HEK293 (cell line): Measurements from ENCODE around the gene DDI1.

Experiments used
- CTCF ChIA-PET: fragments of 350-600 bp; formaldehyde crosslinking; extraction: SDS; loops from one replicate; lab custom pipeline; 2021; ENCODE audit warnings: antibody characterized with exemption; lab: Yijun Ruan, JAX
- POLR2A ChIA-PET: fragments of 300-600 bp; formaldehyde crosslinking; extraction: SDS; loops from one replicate; lab custom pipeline; 2020; ENCODE audit warnings: antibody characterized with exemption, inconsistent platforms; lab: Yijun Ruan, JAX
- H3K27ac ChIP-seq: fragments of 200-500 bp; sonication (Bioruptor generic); 2 replicates; pipeline ENCODE4 v1.5.1; 2014; ENCODE audit warnings: low read depth, low read length, control low read depth, inconsistent platforms; ENCODE audit errors: extremely low read depth
- H3K36me3 ChIP-seq, 2 experiments: fragments of 200-500 bp in 1 of 2; sonication (Bioruptor generic) in 1 of 2; 1 replicate in 1 of 2; 2 replicates in 1 of 2; pipeline ENCODE4 v1.5.1; 2014 to 2017; ENCODE audit warnings: inconsistent platforms in 2 of 2, low read length in 2 of 2; ENCODE audit not compliant: control insufficient read depth in 2 of 2, insufficient read depth in 1 of 2
- H3K4me1 ChIP-seq: fragments of 200-500 bp; sonication (Bioruptor generic); 2 replicates; pipeline ENCODE4 v1.5.1; 2014; ENCODE audit warnings: mild to moderate bottlenecking, low read length, inconsistent platforms; ENCODE audit not compliant: control insufficient read depth, insufficient read depth
- H3K4me3 ChIP-seq: 2 replicates; pipeline ENCODE4 v1.5.1; 2011; ENCODE audit warnings: low read depth, mild to moderate bottlenecking, control low read depth, low read length, moderate library complexity
- H3K9me3 ChIP-seq: fragments of 200-500 bp; sonication (Bioruptor generic); 2 replicates; pipeline ENCODE4 v1.5.1; 2014; ENCODE audit warnings: low read depth, low read length, inconsistent platforms; ENCODE audit not compliant: control insufficient read depth, insufficient read depth
- BCL11A ChIP-seq: fragments of 450-650 bp; formaldehyde crosslinking; IDR thresholded peaks from 2 replicates; pipeline ENCODE4 v1.5.1; 2016; ENCODE audit warnings: low read depth, missing biosample characterization, missing genetic modification characterization
- EGR2 ChIP-seq: fragments of 450-650 bp; formaldehyde crosslinking; IDR thresholded peaks from 2 replicates; pipeline ENCODE4 v1.5.1; 2016; ENCODE audit warnings: low read depth, missing biosample characterization, missing genetic modification characterization
- FEZF1 ChIP-seq: fragments of 450-650 bp; formaldehyde crosslinking; IDR thresholded peaks from 2 replicates; pipeline ENCODE4 v1.5.1; 2016; ENCODE audit warnings: missing biosample characterization, missing genetic modification characterization
- GLIS1 ChIP-seq: fragments of 450-650 bp; formaldehyde crosslinking; IDR thresholded peaks from 2 replicates; pipeline ENCODE4 v1.5.1; 2016; ENCODE audit warnings: missing biosample characterization, missing genetic modification characterization
- GLIS2 ChIP-seq: fragments of 450-650 bp; formaldehyde crosslinking; IDR thresholded peaks from 2 replicates; pipeline ENCODE4 v1.5.1; 2016; ENCODE audit warnings: missing biosample characterization, missing genetic modification characterization
- HOXC10 ChIP-seq: sonication (generic); formaldehyde crosslinking; IDR thresholded peaks from 2 replicates; pipeline ENCODE4 v1.8.1; 2023; ENCODE audit warnings: mild to moderate bottlenecking, missing genetic modification reagents
- HOXD13 ChIP-seq: sonication (generic); formaldehyde crosslinking; IDR thresholded peaks from 2 replicates; pipeline ENCODE4 v1.8.0; 2022; ENCODE audit warnings: missing genetic modification reagents, borderline replicate concordance
- KLF1 ChIP-seq: fragments of 450-650 bp; formaldehyde crosslinking; IDR thresholded peaks from 2 replicates; pipeline ENCODE4 v1.5.1; 2016; ENCODE audit warnings: missing biosample characterization, missing genetic modification characterization
- RBAK ChIP-seq: fragments of 450-650 bp; formaldehyde crosslinking; IDR thresholded peaks from 2 replicates; pipeline ENCODE4 v1.5.1; 2016; ENCODE audit warnings: missing biosample characterization, missing genetic modification characterization
- ZFP69B ChIP-seq: fragments of 450-650 bp; formaldehyde crosslinking; IDR thresholded peaks from 2 replicates; pipeline ENCODE4 v1.5.1; 2016; ENCODE audit warnings: missing biosample characterization, missing genetic modification characterization
- ZNF157 ChIP-seq: fragments of 450-650 bp; formaldehyde crosslinking; IDR thresholded peaks from 2 replicates; pipeline ENCODE4 v1.5.1; 2016; ENCODE audit warnings: missing biosample characterization, missing genetic modification characterization
- ZNF184 ChIP-seq: fragments of 450-650 bp; IDR thresholded peaks from 2 replicates; pipeline ENCODE4 v1.5.1; 2018; ENCODE audit warnings: missing biosample characterization, mild to moderate bottlenecking, missing genetic modification characterization
- ZNF221 ChIP-seq: fragments of 450-650 bp; formaldehyde crosslinking; IDR thresholded peaks from 2 replicates; pipeline ENCODE4 v1.5.1; 2017; ENCODE audit warnings: missing biosample characterization, missing genetic modification characterization, borderline replicate concordance
- ZNF311 ChIP-seq: fragments of 450-650 bp; formaldehyde crosslinking; IDR thresholded peaks from 2 replicates; pipeline ENCODE4 v1.5.1; 2017; ENCODE audit warnings: missing biosample characterization, missing genetic modification characterization, borderline replicate concordance
- ZNF530 ChIP-seq: fragments of 450-650 bp; formaldehyde crosslinking; IDR thresholded peaks from 2 replicates; pipeline ENCODE4 v1.5.1; 2016; ENCODE audit warnings: low read depth, missing biosample characterization, missing genetic modification characterization
- ZNF585B ChIP-seq: fragments of 450-650 bp; formaldehyde crosslinking; IDR thresholded peaks from 2 replicates; pipeline ENCODE4 v1.5.1; 2016; ENCODE audit warnings: missing biosample characterization, missing genetic modification characterization
- ZNF596 ChIP-seq: fragments of 450-650 bp; IDR thresholded peaks from 2 replicates; pipeline ENCODE4 v1.5.0; 2018; ENCODE audit warnings: missing biosample characterization, mild to moderate bottlenecking, missing genetic modification characterization, moderate library complexity
- ZNF621 ChIP-seq: fragments of 450-650 bp; formaldehyde crosslinking; IDR thresholded peaks from 2 replicates; pipeline ENCODE4 v1.5.1; 2017; ENCODE audit warnings: missing biosample characterization, missing genetic modification characterization
- ZNF623 ChIP-seq: fragments of 450-650 bp; formaldehyde crosslinking; IDR thresholded peaks from 2 replicates; pipeline ENCODE4 v1.5.1; 2016; ENCODE audit warnings: missing biosample characterization, missing genetic modification characterization
- ZNF843 ChIP-seq: fragments of 450-650 bp; formaldehyde crosslinking; IDR thresholded peaks from 2 replicates; pipeline ENCODE4 v1.5.1; 2016; ENCODE audit warnings: missing biosample characterization, missing genetic modification characterization
- TF ChIP-seq, protein P1 (sequence below): fragments of 450-650 bp; formaldehyde crosslinking; IDR thresholded peaks from 2 replicates; pipeline ENCODE4 v1.5.0; 2017; ENCODE audit warnings: missing biosample characterization, missing genetic modification characterization, borderline replicate concordance
- TF ChIP-seq, protein P2 (sequence below): fragments of 450-650 bp; formaldehyde crosslinking; IDR thresholded peaks from 2 replicates; pipeline ENCODE4 v1.5.1; 2016; ENCODE audit warnings: missing biosample characterization, missing genetic modification characterization

Gene DDI1

DNA sequence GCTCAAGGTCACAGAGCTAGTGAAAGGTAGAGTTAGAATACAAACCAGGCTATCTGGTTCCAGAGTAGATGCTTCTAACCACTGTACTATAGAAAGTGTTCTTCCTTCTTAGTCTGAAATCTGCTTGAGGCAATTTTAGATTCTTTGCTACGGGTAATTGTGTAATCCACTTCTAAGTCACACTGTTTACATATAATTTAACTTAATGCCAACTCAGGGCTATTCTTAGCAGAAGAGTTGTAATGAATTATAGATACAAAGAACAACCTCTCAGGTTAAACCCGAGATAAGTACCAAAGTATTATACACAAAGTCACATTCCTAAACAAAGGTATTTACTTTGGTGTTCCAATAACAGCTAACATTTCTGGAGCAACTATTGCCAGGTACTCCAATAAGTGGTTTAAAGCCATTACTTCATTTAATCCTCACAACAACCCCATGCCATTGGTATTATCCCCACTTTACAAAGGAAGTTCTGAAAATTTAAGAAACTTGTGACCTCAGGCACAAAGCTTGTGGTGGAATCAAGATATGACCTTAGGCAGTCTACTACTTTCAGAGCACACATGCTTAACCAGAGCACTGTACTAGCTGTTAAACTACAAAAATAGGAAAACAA, 31.1 kb upstream of the DDI1 start:
- no peaks in the 10 kb centered on the region for H3K4me1 ChIP-seq
- H3K4me3 ChIP-seq: no peak overlapping the region
- ChIA-PET POLR2A (no interaction called here), CTCF (interaction anchor here (0.7 to 1.0 kb wide), 2 partner anchors 42 to 1860 kb away, joined by 3 read pairs; no protein-coding TSS in a partner anchor)
- TF ChIP-seq RBAK: no peak
- no peak for TF ChIP-seq GLIS2 (tag by site-specific recombination)
- TF ChIP-seq, protein P1, sequence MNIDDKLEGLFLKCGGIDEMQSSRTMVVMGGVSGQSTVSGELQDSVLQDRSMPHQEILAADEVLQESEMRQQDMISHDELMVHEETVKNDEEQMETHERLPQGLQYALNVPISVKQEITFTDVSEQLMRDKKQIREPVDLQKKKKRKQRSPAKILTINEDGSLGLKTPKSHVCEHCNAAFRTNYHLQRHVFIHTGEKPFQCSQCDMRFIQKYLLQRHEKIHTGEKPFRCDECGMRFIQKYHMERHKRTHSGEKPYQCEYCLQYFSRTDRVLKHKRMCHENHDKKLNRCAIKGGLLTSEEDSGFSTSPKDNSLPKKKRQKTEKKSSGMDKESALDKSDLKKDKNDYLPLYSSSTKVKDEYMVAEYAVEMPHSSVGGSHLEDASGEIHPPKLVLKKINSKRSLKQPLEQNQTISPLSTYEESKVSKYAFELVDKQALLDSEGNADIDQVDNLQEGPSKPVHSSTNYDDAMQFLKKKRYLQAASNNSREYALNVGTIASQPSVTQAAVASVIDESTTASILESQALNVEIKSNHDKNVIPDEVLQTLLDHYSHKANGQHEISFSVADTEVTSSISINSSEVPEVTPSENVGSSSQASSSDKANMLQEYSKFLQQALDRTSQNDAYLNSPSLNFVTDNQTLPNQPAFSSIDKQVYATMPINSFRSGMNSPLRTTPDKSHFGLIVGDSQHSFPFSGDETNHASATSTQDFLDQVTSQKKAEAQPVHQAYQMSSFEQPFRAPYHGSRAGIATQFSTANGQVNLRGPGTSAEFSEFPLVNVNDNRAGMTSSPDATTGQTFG: no peak
- no peak for TF ChIP-seq ZNF623 (tag by site-specific recombination)
- H3K9me3 ChIP-seq: no peaks in the 10 kb centered on the region
- no peak overlapping the region for H3K27ac ChIP-seq
- H3K36me3 ChIP-seq: no peaks in the 10 kb centered on the region

DNA sequence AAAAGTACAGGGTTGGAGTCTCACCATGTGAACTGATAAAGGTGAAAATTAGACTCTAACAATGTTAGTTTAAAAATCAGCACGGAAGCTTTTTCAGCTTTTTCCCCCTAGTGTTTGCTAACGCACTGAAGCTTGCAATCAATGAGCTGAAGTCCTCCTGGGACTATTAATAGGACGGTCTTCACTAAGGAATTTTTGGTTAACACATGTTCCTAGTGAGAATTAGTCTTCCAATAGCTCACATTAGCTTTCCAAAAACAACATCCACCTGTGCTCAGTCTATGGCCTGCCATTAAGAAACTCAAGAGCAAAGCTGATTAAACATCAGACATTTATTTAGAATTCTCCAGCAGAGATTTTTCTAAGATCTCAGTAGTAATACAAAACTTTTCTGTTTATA, 26.7 kb upstream of the DDI1 start:
- no peak overlapping the region for H3K27ac ChIP-seq
- TF ChIP-seq ZNF530 (tag by site-specific recombination): no peak
- TF ChIP-seq ZNF843: no peak
- no peak for TF ChIP-seq KLF1 (tag by site-specific recombination)
- TF ChIP-seq ZFP69B: no peak
- TF ChIP-seq FEZF1 (tag by site-specific recombination): no peak
- TF ChIP-seq, protein P2, sequence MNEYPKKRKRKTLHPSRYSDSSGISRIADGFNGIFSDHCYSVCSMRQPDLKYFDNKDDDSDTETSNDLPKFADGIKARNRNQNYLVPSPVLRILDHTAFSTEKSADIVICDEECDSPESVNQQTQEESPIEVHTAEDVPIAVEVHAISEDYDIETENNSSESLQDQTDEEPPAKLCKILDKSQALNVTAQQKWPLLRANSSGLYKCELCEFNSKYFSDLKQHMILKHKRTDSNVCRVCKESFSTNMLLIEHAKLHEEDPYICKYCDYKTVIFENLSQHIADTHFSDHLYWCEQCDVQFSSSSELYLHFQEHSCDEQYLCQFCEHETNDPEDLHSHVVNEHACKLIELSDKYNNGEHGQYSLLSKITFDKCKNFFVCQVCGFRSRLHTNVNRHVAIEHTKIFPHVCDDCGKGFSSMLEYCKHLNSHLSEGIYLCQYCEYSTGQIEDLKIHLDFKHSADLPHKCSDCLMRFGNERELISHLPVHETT (tag by site-specific recombination): no peak
- TF ChIP-seq ZNF221 (tag by site-specific recombination): no peak
- no peak for TF ChIP-seq BCL11A (tag by site-specific recombination)
- no peak for TF ChIP-seq ZNF621 (tag by site-specific recombination)
- no peak for TF ChIP-seq ZNF157 (tag by site-specific recombination)
- TF ChIP-seq GLIS1 (tag by site-specific recombination): no peak
- no peak for TF ChIP-seq ZNF585B (tag by site-specific recombination)
- TF ChIP-seq, all 188 proteins: peak for 0
- no peaks in the 10 kb centered on the region for H3K4me1 ChIP-seq
- no peaks in the 10 kb centered on the region for H3K36me3 ChIP-seq
- ChIA-PET POLR2A (no interaction called here), CTCF (interaction anchor here (0.7 kb wide), 1 partner anchor 31 kb away, joined by 5 read pairs; no protein-coding TSS in a partner anchor)
- no peaks in the 10 kb centered on the region for H3K9me3 ChIP-seq
- no peak overlapping the region for H3K4me3 ChIP-seq

DNA sequence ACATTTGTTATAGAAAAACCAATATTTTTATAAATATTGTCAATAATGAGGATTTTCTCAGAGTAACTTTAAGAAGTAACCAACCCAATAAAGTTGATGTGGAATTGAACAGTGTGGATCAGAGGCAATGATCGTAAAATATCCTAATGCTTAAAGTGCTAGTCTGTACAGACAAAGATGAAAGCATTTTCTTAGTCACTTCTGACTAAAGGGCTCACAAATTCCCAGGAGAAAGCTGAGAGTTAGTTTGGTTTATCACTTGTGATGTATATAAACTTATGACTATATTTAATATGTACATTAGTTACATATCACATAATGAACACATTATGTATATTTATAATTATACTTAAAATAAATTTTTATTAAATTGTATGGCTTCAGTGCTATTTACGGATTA, 25.4 kb upstream of the DDI1 start:
- CTCF ChIA-PET: interaction anchor here (0.6 to 1.3 kb wide), 2 partner anchors 30 to 329 kb away, joined by 3 to 4 read pairs; no protein-coding TSS in a partner anchor
- Histone ChIP-seq H3K27ac (no peak overlapping the region), H3K4me3 (no peak overlapping the region), H3K36me3 (no peaks in the 10 kb centered on the region), H3K9me3 (no peaks in the 10 kb centered on the region), H3K4me1 (no peaks in the 10 kb centered on the region)
- TF ChIP-seq HOXC10 (no peak), EGR2 (tag by site-specific recombination) (no peak), ZNF311 (tag by site-specific recombination) (no peak), ZNF184 (no peak), HOXD13 (CRISPR knock-in tag) (no peak), ZNF596 (tag by site-specific recombination) (no peak)
- POLR2A ChIA-PET: no interaction called here
